ENCODE data around the gene TLR1.

The TLR1 gene

DNA sequence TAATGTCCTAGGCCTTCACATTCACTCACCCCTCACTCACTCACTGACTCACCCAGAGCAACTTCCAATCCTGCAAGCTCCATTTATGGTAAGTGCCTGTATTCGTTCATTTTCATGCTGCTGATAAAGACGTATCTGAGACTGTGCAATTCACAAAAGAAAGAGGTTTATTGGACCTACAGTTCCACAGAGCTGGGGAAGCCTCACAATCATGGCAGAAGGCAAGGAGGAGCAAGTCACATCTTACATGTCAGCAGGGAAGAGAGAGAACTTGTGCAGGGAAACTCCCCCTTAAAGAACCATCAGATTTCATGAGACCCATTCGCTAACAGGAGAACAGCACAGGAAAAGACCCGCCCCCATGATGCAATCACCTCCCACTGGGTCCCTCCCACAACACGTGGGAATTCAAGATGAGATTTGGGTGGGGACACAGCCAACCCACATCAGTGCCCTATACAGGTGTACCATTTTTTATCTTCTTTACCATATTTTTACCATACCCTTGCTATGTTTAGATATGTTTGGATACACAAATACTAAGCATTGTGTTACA is 18.2 kb upstream of the TLR1 start:
- TF ChIP-seq ZNF132 (tag by site-specific recombination; IDR thresholded peaks at IDR 0.05; ENCODE audit: borderline replicate concordance) (no peak), ZNF830 (tag by site-specific recombination; IDR thresholded peaks at IDR 0.05; ENCODE audit: low read depth) (no peak)
- CTCF ChIA-PET: no interaction called here
- POLR2A ChIA-PET: no interaction called here
- Histone ChIP-seq H3K27ac (ENCODE audit: extremely low read depth, low read depth, low read length) (no peak overlapping the region), H3K36me3 (ENCODE audit: control insufficient read depth in 2 of 2, insufficient read depth in 1 of 2, low read length in 2 of 2) (no peaks in the 10 kb centered on the region), H3K4me3 (ENCODE audit: low read depth, low read length) (no peak overlapping the region), H3K4me1 (ENCODE audit: control insufficient read depth, insufficient read depth, low read length) (no peaks in the 10 kb centered on the region), H3K9me3 (ENCODE audit: control insufficient read depth, insufficient read depth, low read depth, low read length) (no peaks in the 10 kb centered on the region)

- CTCF ChIA-PET: interaction anchor here (0.7 to 2.3 kb wide), 3 partner anchors 18 to 39 kb away, joined by 3 to 6 read pairs (median 4); partner anchors contain the start of genes TLR1 and TLR10
- H3K36me3 ChIP-seq (ENCODE audit: control insufficient read depth in 2 of 2, insufficient read depth in 1 of 2, low read length in 2 of 2): no peaks in the 10 kb centered on the region
- no peaks in the 10 kb centered on the region for H3K9me3 ChIP-seq (ENCODE audit: control insufficient read depth, insufficient read depth, low read depth, low read length)
- H3K27ac ChIP-seq (ENCODE audit: extremely low read depth, low read depth, low read length): no peak overlapping the region
- H3K4me1 ChIP-seq (ENCODE audit: control insufficient read depth, insufficient read depth, low read length): no peaks in the 10 kb centered on the region
- POLR2A ChIA-PET: no interaction called here
- no peak for TF ChIP-seq ZBTB44 (tag by site-specific recombination; IDR thresholded peaks at IDR 0.05)
- TF ChIP-seq ZFP37 (tag by site-specific recombination; IDR thresholded peaks at IDR 0.05): no peak
- TF ChIP-seq ZNF114 (tag by site-specific recombination; IDR thresholded peaks at IDR 0.05): no peak
- TF ChIP-seq ZNF571 (tag by site-specific recombination; IDR thresholded peaks at IDR 0.05): no peak
- TF ChIP-seq ZNF19 (tag by site-specific recombination; IDR thresholded peaks at IDR 0.05; ENCODE audit: low read depth): no peak
- TF ChIP-seq ZNF529 (tag by site-specific recombination; IDR thresholded peaks at IDR 0.05; ENCODE audit: insufficient replicate concordance): no peak
- no peak for TF ChIP-seq ZNF394 (tag by site-specific recombination; IDR thresholded peaks at IDR 0.05; ENCODE audit: borderline replicate concordance)
- TF ChIP-seq YY1 (tag by site-specific recombination; IDR thresholded peaks at IDR 0.05): no peak
- TF ChIP-seq, protein P1, sequence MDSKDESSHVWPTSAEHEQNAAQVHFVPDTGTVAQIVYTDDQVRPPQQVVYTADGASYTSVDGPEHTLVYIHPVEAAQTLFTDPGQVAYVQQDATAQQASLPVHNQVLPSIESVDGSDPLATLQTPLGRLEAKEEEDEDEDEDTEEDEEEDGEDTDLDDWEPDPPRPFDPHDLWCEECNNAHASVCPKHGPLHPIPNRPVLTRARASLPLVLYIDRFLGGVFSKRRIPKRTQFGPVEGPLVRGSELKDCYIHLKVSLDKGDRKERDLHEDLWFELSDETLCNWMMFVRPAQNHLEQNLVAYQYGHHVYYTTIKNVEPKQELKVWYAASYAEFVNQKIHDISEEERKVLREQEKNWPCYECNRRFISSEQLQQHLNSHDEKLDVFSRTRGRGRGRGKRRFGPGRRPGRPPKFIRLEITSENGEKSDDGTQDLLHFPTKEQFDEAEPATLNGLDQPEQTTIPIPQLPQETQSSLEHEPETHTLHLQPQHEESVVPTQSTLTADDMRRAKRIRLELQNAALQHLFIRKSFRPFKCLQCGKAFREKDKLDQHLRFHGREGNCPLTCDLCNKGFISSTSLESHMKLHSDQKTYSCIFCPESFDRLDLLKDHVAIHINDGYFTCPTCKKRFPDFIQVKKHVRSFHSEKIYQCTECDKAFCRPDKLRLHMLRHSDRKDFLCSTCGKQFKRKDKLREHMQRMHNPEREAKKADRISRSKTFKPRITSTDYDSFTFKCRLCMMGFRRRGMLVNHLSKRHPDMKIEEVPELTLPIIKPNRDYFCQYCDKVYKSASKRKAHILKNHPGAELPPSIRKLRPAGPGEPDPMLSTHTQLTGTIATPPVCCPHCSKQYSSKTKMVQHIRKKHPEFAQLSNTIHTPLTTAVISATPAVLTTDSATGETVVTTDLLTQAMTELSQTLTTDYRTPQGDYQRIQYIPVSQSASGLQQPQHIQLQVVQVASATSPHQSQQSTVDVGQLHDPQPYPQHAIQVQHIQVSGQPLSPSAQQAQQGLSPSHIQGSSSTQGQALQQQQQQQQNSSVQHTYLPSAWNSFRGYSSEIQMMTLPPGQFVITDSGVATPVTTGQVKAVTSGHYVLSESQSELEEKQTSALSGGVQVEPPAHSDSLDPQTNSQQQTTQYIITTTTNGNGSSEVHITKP (tag by site-specific recombination; IDR thresholded peaks at IDR 0.05): no peak
- TF ChIP-seq ZNF175 (tag by site-specific recombination; IDR thresholded peaks at IDR 0.05): no peak
- TF ChIP-seq ZNF221 (tag by site-specific recombination; IDR thresholded peaks at IDR 0.05; ENCODE audit: borderline replicate concordance): no peak
- TF ChIP-seq ZBTB17 (tag by site-specific recombination; IDR thresholded peaks at IDR 0.05): no peak
- no peak for TF ChIP-seq ZSCAN23 (tag by site-specific recombination; IDR thresholded peaks at IDR 0.05)
- no peak for TF ChIP-seq HIC1 (tag by site-specific recombination; IDR thresholded peaks at IDR 0.05)
- TF ChIP-seq RBAK (tag by site-specific recombination; IDR thresholded peaks at IDR 0.05): no peak
- H3K4me3 ChIP-seq (ENCODE audit: low read depth, low read length): no peak overlapping the region
These were observed 17.1 kb upstream of the TLR1 start for GRCh38 chr4:38821739-38822138.

All from HEK293 (cell line).